ENCODE results near the gene HNRNPA1. TPM values are rescaled to one million over a fixed set of nuclear protein-coding genes. Genes with fewer than 3 reads are reported as not detected.

The HNRNPA1 gene
- total RNA-seq, 1 experiment from 2014 or later, result 3,193 TPM

DNA sequence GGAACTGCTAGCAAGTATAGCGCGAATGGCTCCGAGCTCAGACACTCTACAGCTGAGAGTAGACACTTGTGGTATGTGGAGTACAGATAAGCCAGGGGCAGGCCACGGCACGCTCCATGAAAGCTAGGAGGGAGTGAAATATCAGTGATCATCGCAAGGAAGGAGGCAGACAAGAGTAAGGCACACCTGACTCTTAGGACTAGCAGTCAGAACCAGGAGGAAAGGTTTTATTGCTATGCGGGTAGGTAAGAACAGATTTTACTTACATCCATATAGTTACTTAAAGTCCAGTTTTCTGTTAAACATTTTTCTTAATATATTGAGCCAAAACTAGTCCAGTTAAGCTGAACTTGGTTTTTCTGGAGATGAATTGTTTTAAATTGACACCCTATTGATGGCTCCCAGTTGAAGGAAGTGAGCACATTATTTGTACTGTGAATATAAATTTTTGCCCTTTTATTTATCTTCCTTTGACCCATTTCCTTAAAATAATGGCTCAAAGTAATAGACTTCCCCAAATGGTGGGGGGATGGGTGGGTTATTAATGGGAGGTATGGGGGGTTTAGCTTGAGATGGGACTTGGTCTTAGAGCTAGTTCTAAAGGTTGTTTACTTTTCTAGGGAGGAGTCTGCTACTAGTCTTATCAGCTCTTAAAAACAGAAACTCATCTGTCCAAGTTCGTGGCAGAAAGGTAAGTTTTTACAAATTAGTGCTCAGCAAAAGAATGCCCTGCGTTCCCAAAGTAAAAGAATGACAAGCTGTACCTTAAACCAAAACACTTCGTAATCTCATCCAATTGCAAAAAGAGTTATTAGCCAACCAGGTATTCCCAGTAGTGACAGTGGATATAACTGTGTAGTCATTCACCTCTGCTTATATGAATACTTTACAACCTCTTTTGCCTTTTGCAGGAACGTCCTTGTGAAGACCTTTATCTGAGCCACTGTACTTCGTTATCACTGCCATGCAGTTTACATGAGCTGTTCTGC, 5.8 kb downstream of the HNRNPA1 start:
- no peak for DNase-seq
- TF ChIP-seq CTCF (conservative IDR thresholded peaks at IDR 0.05), result no peak
- no CpG with 5 or more reads among the region's 12 CpGs for WGBS (ENCODE audit: extremely low coverage, insufficient read length, low lambda C conversion rate)
- Histone ChIP-seq H4K5ac (ENCODE audit: insufficient read length, low read depth, low read length) (no peak overlapping the region), H3K14ac (ENCODE audit: insufficient read depth, low read length) (no peak overlapping the region), H2BK5ac (ENCODE audit: insufficient read length, low read length) (no peak overlapping the region), H3T11ph (ENCODE audit: low read length) (no peak overlapping the region), H4K8ac (replicated peaks; ENCODE audit: insufficient read length, low read depth, low read length) (no peak overlapping the region), H3K23ac (ENCODE audit: insufficient read length, low read depth, low read length) (no peak overlapping the region), H3K27me3 (ENCODE audit: insufficient read depth, low read length) (no peaks in the 10 kb centered on the region), H3K18ac (ENCODE audit: insufficient read length, low read depth, low read length) (no peak overlapping the region), H3K27ac (ENCODE audit: insufficient read length, low read depth, low read length) (peak overlapping the region; percentile 48), H2BK120ac (ENCODE audit: low read depth, low read length, poor library complexity, severe bottlenecking) (no peak overlapping the region), H3K9me3 (ENCODE audit: control insufficient read depth, low read depth, low read length) (no peaks in the 10 kb centered on the region), H2BK12ac (ENCODE audit: insufficient read length, low read depth, low read length) (no peak overlapping the region), H2BK15ac (ENCODE audit: low read depth, low read length) (no peak overlapping the region), H4K91ac (ENCODE audit: insufficient read length, low read depth, low read length) (no peak overlapping the region), H2AK5ac (ENCODE audit: insufficient read length, low read length) (no peak overlapping the region), H2BK20ac (ENCODE audit: low read depth, low read length, poor library complexity, severe bottlenecking) (no peak overlapping the region), H4K20me1 (ENCODE audit: control insufficient read depth, insufficient read depth, insufficient read length) (no peaks in the 10 kb centered on the region), H3K4me2 (ENCODE audit: insufficient read depth, insufficient read length, low read length) (no peak overlapping the region), H2AFZ (ENCODE audit: low read length) (no peak overlapping the region), H3K4ac (ENCODE audit: low read depth, low read length) (no peak overlapping the region), H3K79me2 (ENCODE audit: insufficient read depth, low read length) (peaks cover 3% of the 10 kb centered on the region; the same call in 1 of the 2 replicates), H3K4me1 (ENCODE audit: insufficient read depth, low read length) (no peaks in the 10 kb centered on the region), H3K23me2 (ENCODE audit: insufficient read length, low read depth, low read length, poor library complexity, severe bottlenecking) (no peaks in the 10 kb centered on the region), H3K79me1 (ENCODE audit: insufficient read depth, low read depth, low read length, poor library complexity, severe bottlenecking) (no peaks in the 10 kb centered on the region), H3K9ac (ENCODE audit: extremely low read depth, insufficient read length, low read length) (no peak overlapping the region), H3K56ac (ENCODE audit: insufficient read length, low read depth, low read length) (no peak overlapping the region)
- Mint-ChIP-seq H3K27me3 (ENCODE audit: low read depth) (peaks cover 3% of the 10 kb centered on the region; the same call in 1 of the 2 replicates), H3K36me3 (ENCODE audit: insufficient read depth in 1 of 3, low read depth in 3 of 3) (peaks cover 0 to 18% (median 0%) of the 10 kb centered on the region in 3 experiments; a peak in 3 of 7 replicates), H3K9me3 (no peaks in the 10 kb centered on the region), H3K4me3 (peak overlapping the region; percentile 6 to 10; a peak in 3 of 5 replicates), H3K4me1 (peaks cover 26 to 38% of the 10 kb centered on the region in 2 experiments), H3K27ac (peak overlapping the region in 2 of 3 experiments; percentile 71 to 91; a peak in 4 of 7 replicates)

All from H9 (cell line).